ENCODE results near the gene IFIT3.
"Not testable (repeated sequence)": the region's sequence is repeated elsewhere in the genome, so short reads cannot be mapped to it uniquely, and the experiment has no call there.

The IFIT3 gene

GRCh38 chr10:89327803-89328441 is at the start of gene IFIT3:
Gene IFIT3, plus strand, starts transcription at chr10:89327997. Its CDS starts 77 bp downstream, at chr10:89328074.
- peak; percentile 63 for DNase-seq (ENCODE audit: low read depth, low spot score)

DNA sequence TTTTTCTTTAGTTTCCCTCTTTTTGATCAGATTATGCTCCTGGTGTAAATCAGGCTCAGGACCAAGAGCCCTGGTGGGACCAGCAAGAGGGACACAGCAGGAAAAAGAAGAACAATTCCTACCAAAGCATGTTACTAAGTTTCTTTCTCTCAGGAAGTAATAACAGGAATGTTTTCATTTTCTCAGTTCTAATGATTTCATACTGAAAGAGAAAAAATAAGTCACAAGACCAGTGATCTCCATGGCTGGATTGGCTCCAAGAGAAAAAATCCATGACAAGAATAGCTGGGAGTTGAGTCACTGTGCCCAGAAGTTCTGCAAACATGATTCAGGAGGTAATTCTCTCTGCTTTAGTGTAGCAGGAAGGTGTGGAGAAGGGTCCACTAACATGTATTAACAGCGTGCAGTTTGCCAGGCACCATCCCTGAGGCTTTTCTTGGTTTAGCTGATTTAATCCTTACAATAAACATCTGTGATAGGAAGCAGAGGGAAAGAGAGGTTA is 49.7 kb upstream of the IFIT3 start:
- peak; percentile 76 for DNase-seq (ENCODE audit: low read depth, low spot score)

DNA sequence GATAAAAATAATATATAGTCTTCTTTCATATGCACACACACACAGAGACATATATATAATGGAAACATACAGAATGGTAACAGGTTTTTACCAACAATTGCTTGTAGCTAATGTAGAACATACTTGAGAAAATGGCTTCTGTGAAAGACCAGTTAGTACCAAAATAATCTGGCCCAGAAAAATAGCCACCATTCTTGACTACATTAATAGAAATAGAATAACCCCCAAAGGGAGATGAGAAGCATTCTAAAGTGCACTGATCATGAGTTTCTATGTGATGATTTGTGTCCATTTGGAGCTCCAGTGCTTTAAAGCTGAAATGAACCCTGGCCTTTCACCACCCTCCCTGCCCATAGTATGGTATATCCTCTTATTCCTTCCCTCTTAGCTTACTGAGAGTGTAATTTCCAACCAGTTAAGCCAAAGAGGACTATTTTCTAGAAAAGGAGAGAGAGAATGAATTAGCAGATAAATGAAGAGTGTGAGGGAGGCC is 48.9 kb upstream of the IFIT3 start:
- no peak for DNase-seq (ENCODE audit: low read depth, low spot score)

DNA sequence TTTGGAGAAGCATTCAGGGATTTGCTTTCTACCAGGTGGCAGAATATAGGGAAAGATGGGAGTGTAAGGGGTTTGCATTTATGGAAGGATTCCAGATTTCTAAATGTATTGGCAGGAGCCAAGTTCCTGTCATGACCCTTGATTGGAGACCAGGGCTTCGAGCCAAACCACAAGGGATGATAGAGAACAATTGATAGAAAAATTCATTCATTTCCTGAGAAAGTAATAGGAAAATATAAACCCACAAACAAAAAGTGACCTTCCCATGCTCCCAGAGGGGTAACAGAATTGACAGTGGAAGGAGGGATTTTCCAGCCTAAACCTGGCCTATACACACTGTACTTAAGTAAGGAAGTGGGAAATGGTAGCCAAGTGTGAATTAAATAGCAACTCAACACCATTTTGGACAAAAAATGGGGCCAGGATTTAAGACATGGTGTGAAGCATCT is 48.4 kb upstream of the IFIT3 start:
- no peak for DNase-seq (ENCODE audit: low read depth, low spot score)

- no peak for DNase-seq (ENCODE audit: low read depth, low spot score)
These were observed 47.3 kb upstream of the IFIT3 start for GRCh38 chr10:89280508-89280907.

GRCh38 chr10:89281606-89282395 is 46.0 kb upstream of the IFIT3 start:
- DNase-seq (ENCODE audit: low read depth, low spot score): no peak

GRCh38 chr10:89283025-89283935 is 44.5 kb upstream of the IFIT3 start:
- no peak for DNase-seq (ENCODE audit: low read depth, low spot score)

- DNase-seq (ENCODE audit: low read depth, low spot score): no peak
These were observed 43.8 kb upstream of the IFIT3 start for GRCh38 chr10:89283936-89284475.

DNA sequence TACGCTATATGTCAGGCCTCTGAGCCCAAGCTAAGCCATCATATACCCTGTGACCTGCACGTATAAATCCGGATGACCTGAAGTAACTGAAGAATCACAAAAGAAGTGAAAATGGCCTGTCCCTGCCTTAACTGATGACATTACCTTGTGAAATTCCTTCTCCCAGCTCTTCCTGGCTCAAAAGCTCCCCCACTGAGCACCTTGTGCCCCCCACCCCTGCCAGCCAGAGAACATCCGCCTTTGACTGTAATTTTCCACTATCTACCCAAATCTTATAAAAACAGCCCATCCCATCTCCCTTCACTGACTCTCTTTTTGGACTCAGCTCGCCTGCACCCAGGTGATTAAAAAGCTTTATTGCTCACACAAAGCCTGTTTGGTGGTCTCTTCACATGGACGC is 43.1 kb upstream of the IFIT3 start:
- DNase-seq (ENCODE audit: low read depth, low spot score): not testable (repeated sequence)

- not testable (repeated sequence) for DNase-seq (ENCODE audit: low read depth, low spot score)
These were observed 42.5 kb upstream of the IFIT3 start for GRCh38 chr10:89285303-89285702.

DNA sequence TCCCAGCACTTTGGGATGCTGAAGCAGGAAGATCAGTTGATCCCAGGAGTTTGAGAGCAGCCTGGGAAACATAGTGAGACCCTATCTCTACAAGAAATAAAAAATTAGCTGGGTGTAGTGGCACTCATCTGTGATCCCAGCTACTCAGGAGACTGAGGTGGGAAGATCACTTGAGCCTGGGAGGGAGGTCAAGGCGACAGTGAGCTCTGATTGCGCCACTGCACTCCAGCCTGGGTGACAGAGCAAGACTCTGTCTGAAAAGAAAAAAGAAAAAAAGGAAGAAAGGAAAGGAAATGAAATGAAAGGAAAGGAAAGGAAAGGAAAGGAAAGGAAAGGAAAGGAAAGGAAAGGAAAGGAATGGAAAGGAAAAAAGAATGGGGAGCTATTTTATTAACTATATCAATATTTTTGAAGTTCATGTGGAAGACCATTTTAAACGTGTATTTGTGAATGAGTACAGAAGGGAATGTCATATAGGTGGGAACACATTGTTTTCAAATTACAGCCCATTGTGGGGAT is 33.0 kb upstream of the IFIT3 start:
- DNase-seq (ENCODE audit: low read depth, low spot score): no peak

- no peak for DNase-seq (ENCODE audit: low read depth, low spot score)
These were observed 32.2 kb upstream of the IFIT3 start for GRCh38 chr10:89295597-89295996.

- DNase-seq (ENCODE audit: low read depth, low spot score): no peak
These were observed 31.6 kb upstream of the IFIT3 start for GRCh38 chr10:89296220-89296648.

DNA sequence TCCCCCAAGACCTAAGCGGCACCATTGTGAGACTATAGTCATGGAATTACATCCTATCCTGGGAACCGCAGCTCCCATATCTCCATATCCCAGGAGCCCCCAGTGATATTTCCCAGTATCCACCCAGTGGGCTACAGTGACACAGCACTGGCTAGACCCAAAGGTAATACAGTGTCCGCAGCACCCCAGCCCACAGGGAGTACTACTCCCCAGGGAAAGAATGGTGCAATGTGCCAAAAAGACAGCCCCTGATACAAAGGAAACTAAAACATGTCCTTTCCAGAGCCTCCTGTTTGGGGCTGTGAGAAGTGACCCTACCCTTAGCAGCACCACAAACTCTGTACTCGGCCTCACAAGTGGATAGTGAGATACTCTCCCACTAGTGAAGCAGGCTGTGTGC is 30.4 kb upstream of the IFIT3 start:
- DNase-seq (ENCODE audit: low read depth, low spot score): no peak

DNA sequence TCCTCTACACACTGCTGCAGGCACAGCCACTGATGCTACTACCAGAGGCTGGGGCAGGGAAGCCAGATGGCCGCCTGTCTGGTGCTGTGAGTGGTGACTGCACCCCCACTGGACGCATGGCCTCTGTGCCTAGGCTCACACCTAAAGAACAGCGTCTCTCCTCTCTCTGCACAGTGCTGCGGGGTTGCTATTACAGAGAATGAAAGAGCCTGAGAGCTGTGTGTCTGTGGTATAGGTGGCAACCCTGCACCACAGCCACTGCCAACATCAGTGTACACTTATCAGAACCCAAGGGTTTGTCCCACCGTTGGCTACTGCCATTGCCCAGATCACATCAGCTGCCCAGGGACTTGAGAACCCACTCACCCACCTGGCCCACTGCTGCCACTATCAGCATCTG is 30.0 kb upstream of the IFIT3 start:
- DNase-seq (ENCODE audit: low read depth, low spot score): no peak

DNA sequence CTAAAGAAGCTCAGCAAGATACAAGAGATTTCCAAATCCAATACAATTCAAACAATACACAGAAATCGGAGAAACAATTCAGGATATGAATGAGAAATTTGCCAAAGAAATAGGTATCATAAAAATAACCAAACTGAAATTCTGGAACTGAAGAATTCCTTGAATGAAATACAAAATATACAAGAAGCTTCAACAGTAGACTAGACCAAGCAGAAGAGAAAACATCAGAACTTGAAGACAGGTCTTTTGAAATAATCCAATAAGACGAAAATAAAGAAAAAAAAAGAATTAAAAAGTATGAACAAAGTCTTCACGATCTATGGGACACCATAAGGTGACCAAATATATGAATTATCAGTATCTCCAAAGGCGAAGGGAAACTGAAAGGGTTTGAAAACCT is 28.8 kb upstream of the IFIT3 start:
- DNase-seq (ENCODE audit: low read depth, low spot score): no peak

DNA sequence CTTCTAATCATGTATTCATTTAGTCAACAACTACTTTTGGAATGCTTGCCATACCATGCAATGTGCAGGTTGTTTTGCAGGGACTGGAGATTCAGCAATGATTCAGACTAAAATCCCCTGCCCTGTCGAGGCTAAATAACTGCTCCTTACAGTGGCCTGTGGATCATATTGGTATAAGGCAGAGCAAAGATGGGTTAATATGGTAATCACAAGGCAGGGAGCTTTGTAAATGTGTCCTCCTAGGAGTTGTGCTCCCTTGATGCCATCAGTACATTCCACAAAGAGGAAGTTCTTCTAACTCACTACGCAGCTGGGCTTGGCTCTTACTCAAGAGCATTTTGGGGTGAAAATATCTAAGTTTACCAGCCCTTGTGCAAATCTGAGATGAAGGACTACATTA is 26.6 kb upstream of the IFIT3 start:
- DNase-seq (ENCODE audit: low read depth, low spot score): no peak

GRCh38 chr10:89301721-89302445 is 25.9 kb upstream of the IFIT3 start, which contains the start of gene IFIT2:
Gene IFIT2, plus strand, starts transcription at chr10:89302046. Its CDS starts 78 bp downstream, at chr10:89302124.
- no peak for DNase-seq (ENCODE audit: low read depth, low spot score)

DNA sequence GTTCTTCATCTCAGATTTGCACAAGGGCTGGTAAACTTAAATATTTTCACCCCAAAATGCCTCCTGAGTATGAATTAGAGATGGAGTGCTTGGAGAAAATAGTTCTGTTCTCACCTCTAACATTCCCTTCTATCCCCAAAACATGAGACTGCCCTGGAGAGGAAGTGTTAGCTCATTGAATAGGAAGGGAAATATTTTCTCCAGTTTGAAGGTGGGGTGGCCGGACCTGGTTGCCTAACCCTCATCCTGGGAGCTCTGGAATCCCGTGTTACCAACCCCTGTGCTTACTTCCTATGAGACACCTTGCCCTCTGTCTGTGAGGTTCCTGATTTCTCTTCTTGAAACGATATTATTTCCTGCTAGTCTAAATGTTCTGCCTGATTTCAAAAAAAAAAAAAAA is 25.2 kb upstream of the IFIT3 start:
- no peak for DNase-seq (ENCODE audit: low read depth, low spot score)

DNA sequence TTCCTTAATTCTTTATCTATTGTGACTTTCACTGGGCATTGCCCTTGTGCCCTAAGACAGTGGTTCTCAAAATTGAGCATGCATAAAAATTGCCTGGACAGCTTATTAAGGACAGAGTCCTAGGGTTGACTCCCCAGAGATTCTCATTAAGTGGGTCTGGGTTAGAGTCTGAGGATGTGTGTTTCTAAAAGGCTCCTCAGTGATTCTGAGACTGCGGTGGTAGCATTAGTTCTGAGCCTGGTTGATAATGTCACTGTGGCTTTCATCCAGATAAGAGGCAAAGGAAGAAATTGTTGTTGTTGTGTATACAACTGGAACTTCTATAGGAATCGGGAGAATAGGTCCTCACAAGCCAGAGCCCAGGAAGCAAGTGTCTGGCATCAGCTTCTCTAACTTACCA is 24.6 kb upstream of the IFIT3 start:
- DNase-seq (ENCODE audit: low read depth, low spot score): no peak
